Measurements from ENCODE around the gene NXPH1. TPM values are rescaled to one million over a fixed set of nuclear protein-coding genes. Genes with fewer than 3 reads are reported as not detected.
A peak's percentile ranks its signal among the peaks of the same experiment; 100 is the strongest.

The NXPH1 gene
- total RNA-seq, 1 experiment from 2014 or later = 1.2 TPM

DNA sequence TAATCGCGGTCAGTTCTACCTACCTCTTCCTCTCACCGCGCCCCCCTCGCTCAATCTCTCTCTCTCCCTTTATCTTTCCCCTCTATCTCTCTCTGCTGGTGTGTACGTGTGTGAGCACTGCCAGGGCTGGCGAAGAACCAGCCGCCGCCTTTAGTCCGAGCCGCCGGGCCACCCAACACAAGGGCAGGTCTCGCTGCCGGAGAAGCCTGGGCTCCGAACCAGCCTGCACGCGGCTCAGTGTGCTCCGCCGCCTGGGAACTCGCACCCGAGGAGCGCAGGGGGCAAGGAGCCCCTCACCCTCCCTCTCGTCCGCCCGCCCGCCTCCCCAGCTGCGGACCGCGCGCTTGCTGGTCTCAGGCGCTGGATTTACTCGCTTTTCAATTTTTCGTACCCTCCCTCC is 1.7 kb downstream of the NXPH1 start:
- no peak overlapping the region for H3K4me3 ChIP-seq (ENCODE audit: low read depth, low read length)
- H3K9me3 ChIP-seq = no peaks in the 10 kb centered on the region
- H3K4me1 ChIP-seq = peaks cover 13% of the 10 kb centered on the region
- BruUV-seq (replicated peaks) = no TSS peak
- ChIA-PET POLR2A (no interaction called here), CTCF (no interaction called here)
- H3K27me3 ChIP-seq (replicated peaks; ENCODE audit: control insufficient read depth, insufficient read depth, low read length) = no peaks in the 10 kb centered on the region
- H3K36me3 ChIP-seq (ENCODE audit: control insufficient read depth, insufficient read depth, low read length) = no peaks in the 10 kb centered on the region
- H3K27me3 Mint-ChIP-seq (ENCODE audit: insufficient read depth, unreplicated experiment) = peaks cover 12% of the 10 kb centered on the region
- H3K36me3 Mint-ChIP-seq (ENCODE audit: insufficient read depth, unreplicated experiment) = no peaks in the 10 kb centered on the region
- intact Hi-C loops (cut with micrococcal nuclease; ENCODE audit: unreplicated experiment) = loop anchor here (5.0 kb wide), 2 partner anchors 132 to 172 kb away; no protein-coding TSS in a partner anchor
- TF ChIP-seq, protein P1, sequence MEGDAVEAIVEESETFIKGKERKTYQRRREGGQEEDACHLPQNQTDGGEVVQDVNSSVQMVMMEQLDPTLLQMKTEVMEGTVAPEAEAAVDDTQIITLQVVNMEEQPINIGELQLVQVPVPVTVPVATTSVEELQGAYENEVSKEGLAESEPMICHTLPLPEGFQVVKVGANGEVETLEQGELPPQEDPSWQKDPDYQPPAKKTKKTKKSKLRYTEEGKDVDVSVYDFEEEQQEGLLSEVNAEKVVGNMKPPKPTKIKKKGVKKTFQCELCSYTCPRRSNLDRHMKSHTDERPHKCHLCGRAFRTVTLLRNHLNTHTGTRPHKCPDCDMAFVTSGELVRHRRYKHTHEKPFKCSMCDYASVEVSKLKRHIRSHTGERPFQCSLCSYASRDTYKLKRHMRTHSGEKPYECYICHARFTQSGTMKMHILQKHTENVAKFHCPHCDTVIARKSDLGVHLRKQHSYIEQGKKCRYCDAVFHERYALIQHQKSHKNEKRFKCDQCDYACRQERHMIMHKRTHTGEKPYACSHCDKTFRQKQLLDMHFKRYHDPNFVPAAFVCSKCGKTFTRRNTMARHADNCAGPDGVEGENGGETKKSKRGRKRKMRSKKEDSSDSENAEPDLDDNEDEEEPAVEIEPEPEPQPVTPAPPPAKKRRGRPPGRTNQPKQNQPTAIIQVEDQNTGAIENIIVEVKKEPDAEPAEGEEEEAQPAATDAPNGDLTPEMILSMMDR (IDR thresholded peaks at IDR 0.05; ENCODE audit: insufficient read depth in 1 of 2, low read depth in 1 of 2, low read length in 1 of 2, severe bottlenecking in 1 of 2, unreplicated experiment in 1 of 2) = no peak
- no peak overlapping the region for H3K27ac Mint-ChIP-seq (ENCODE audit: unreplicated experiment)
- no peak for DNase-seq
- H3K4me3 Mint-ChIP-seq (ENCODE audit: unreplicated experiment) = no peak overlapping the region
- peaks cover 14% of the 10 kb centered on the region for H3K4me1 Mint-ChIP-seq (ENCODE audit: low read depth, unreplicated experiment)
- no peaks in the 10 kb centered on the region for H3K9me3 Mint-ChIP-seq (ENCODE audit: unreplicated experiment)

DNA sequence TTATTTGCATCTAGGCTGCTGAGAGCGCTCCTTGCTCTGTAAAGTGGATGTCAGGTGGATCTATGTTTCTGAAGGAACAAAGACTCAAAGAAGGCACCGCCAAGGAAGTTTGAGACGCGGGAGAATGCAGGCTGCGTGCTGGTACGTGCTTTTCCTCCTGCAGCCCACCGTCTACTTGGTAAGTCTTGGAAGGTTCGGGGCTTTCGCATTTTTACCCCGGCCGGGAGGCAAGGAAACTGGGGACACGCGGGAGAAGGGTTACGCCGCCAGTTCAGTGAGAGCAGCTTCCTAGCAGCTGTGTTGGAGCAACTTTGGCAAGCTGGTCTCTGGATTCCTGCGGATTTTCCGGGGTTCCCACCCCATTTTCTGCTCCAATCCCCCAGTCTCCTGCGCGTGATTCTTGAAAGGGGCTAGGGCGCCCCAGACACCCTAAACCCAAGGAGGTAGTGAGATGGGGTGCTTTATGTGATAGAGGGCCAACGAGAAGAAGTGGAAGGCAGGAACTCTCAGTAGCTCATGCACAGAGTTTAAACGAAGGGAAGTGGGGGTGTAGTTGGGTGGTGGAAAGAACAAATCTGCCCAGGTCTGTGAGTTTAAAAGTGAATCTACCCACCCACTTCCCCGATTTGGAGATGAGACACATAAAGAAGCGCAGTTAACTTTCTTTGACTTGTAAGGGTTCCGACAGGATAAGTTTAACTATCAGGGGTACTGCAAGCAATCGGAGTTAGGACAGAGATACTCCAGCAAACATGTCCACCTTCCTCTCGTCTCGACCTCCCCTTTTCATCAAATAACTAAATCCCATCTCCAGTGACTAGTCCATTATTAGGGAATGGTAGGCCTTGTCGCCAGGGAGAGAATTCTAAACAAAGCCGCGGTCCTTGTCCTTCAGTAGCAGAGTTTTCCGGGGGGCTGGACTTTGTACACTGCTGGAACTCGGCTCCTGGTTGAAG is 2.5 kb downstream of the NXPH1 start:
- H3K27me3 Mint-ChIP-seq (ENCODE audit: insufficient read depth, unreplicated experiment) = peaks cover 12% of the 10 kb centered on the region

DNA sequence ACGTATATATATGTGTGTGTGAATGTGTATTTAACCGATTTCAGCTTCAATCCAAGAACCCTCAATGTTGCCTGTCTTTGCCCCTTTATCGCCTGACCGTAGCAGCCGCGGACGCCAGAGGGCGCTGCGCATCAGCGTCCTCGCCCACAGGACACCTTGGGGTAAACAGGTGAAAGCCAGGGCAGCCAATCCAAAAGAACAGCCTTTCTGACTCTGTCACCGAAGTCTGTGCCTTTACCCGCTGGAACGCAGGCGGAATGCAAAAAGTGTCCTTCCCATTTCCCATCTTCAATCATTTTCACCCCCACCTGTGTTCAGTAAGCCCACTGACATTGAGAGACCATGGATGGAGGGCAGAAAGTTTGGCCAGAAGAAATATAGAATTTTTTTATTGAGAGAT is 3.6 kb downstream of the NXPH1 start:
- H3K27ac Mint-ChIP-seq (ENCODE audit: unreplicated experiment) = no peak overlapping the region
- TF ChIP-seq, protein P1 (IDR thresholded peaks at IDR 0.05; ENCODE audit: insufficient read depth in 1 of 2, low read depth in 1 of 2, low read length in 1 of 2, severe bottlenecking in 1 of 2, unreplicated experiment in 1 of 2) = peak; percentile 86 to 97
- POLR2A ChIA-PET = no interaction called here
- H3K4me1 Mint-ChIP-seq (ENCODE audit: low read depth, unreplicated experiment) = peaks cover 14% of the 10 kb centered on the region
- peaks cover 13% of the 10 kb centered on the region for H3K4me1 ChIP-seq
- DNase-seq = peak; percentile 73 to 86
- no peaks in the 10 kb centered on the region for H3K9me3 ChIP-seq
- intact Hi-C loops (cut with micrococcal nuclease; ENCODE audit: unreplicated experiment) = loop anchor here (1.0 to 5.0 kb wide), 6 partner anchors 130 to 386 kb away; no protein-coding TSS in a partner anchor
- no peaks in the 10 kb centered on the region for H3K36me3 ChIP-seq (ENCODE audit: control insufficient read depth, insufficient read depth, low read length)
- H3K36me3 Mint-ChIP-seq (ENCODE audit: insufficient read depth, unreplicated experiment) = no peaks in the 10 kb centered on the region
- H3K4me3 ChIP-seq (ENCODE audit: low read depth, low read length) = peak overlapping the region; percentile 31; the same call in 1 of the 2 replicates
- CTCF ChIA-PET = interaction anchor here (0.6 to 0.9 kb wide), 3 partner anchors 188 to 287 kb away, joined by 4 to 7 read pairs (median 5); no protein-coding TSS in a partner anchor
- H3K4me3 Mint-ChIP-seq (ENCODE audit: unreplicated experiment) = peak overlapping the region; percentile 70
- peaks cover 12% of the 10 kb centered on the region for H3K27me3 Mint-ChIP-seq (ENCODE audit: insufficient read depth, unreplicated experiment)
- no peaks in the 10 kb centered on the region for H3K9me3 Mint-ChIP-seq (ENCODE audit: unreplicated experiment)
- H3K27me3 ChIP-seq (replicated peaks; ENCODE audit: control insufficient read depth, insufficient read depth, low read length) = no peaks in the 10 kb centered on the region
- no TSS peak for BruUV-seq (replicated peaks)

More for the DNA sequence above, 2.5 kb downstream of the NXPH1 start:
- TF ChIP-seq, protein P1 (IDR thresholded peaks at IDR 0.05; ENCODE audit: insufficient read depth in 1 of 2, low read depth in 1 of 2, low read length in 1 of 2, severe bottlenecking in 1 of 2, unreplicated experiment in 1 of 2) = no peak
- Histone ChIP-seq H3K4me3 (ENCODE audit: low read depth, low read length) (no peak overlapping the region), H3K9me3 (no peaks in the 10 kb centered on the region), H3K36me3 (ENCODE audit: control insufficient read depth, insufficient read depth, low read length) (no peaks in the 10 kb centered on the region), H3K4me1 (peaks cover 13% of the 10 kb centered on the region), H3K27me3 (replicated peaks; ENCODE audit: control insufficient read depth, insufficient read depth, low read length) (no peaks in the 10 kb centered on the region)
- intact Hi-C loops (cut with micrococcal nuclease; ENCODE audit: unreplicated experiment) = loop anchor here (5.0 kb wide), 2 partner anchors 131 to 171 kb away; no protein-coding TSS in a partner anchor
- no TSS peak for BruUV-seq (replicated peaks)
- Mint-ChIP-seq H3K36me3 (ENCODE audit: insufficient read depth, unreplicated experiment) (no peaks in the 10 kb centered on the region), H3K4me3 (ENCODE audit: unreplicated experiment) (no peak overlapping the region), H3K27ac (ENCODE audit: unreplicated experiment) (no peak overlapping the region), H3K4me1 (ENCODE audit: low read depth, unreplicated experiment) (peaks cover 14% of the 10 kb centered on the region), H3K9me3 (ENCODE audit: unreplicated experiment) (no peaks in the 10 kb centered on the region)
- POLR2A ChIA-PET = no interaction called here
- CTCF ChIA-PET = interaction anchor here (0.6 to 0.7 kb wide), 2 partner anchors 287 to 288 kb away, joined by 4 to 7 read pairs; no protein-coding TSS in a partner anchor
- DNase-seq = no peak

Measured in Caco-2 (cell line).